AG09319 (cell line): ENCODE measurements around the gene SPTB.

Experiments used
- DNase-seq: peaks from one replicate; pipeline ENCODE4 v3.0.0-alpha.2; 2010; ENCODE audit warnings: low read depth; ENCODE audit errors: extremely low read depth
- CTCF ChIP-seq: IDR thresholded peaks from 2 replicates; pipeline ENCODE4 v1.5.1; 2011; ENCODE audit warnings: low read depth, mild to moderate bottlenecking, inconsistent platforms, low read length, moderate library complexity

SPTB gene

GRCh38 chr14:64861916-64862315, 17.8 kb downstream of the SPTB start:
- no peak for DNase-seq
- TF ChIP-seq CTCF = no peak

GRCh38 chr14:64860039-64860438, 19.7 kb downstream of the SPTB start:
- no peak for DNase-seq
- no peak for TF ChIP-seq CTCF

GRCh38 chr14:64857979-64858744, 21.5 kb downstream of the SPTB start:
- no peak for DNase-seq
- no peak for TF ChIP-seq CTCF

GRCh38 chr14:64856529-64857445, 22.9 kb downstream of the SPTB start:
- TF ChIP-seq CTCF = no peak
- no peak for DNase-seq

- no peak for DNase-seq
- TF ChIP-seq CTCF = no peak
These were observed 23.8 kb downstream of the SPTB start for GRCh38 chr14:64855721-64856528.

GRCh38 chr14:64850369-64851137, 29.2 kb downstream of the SPTB start:
- DNase-seq = no peak
- TF ChIP-seq CTCF = no peak
